CD4-positive, alpha-beta memory T cell (primary cell): ENCODE data around the gene WWP2. TPM values are rescaled to one million over a fixed set of nuclear protein-coding genes. Genes with fewer than 3 reads are reported as not detected.

Source experiments
- CTCF ChIA-PET: fragments of 350-600 bp; sonication (Branson Sonifier 250); formaldehyde crosslinking; loops from one replicate; lab custom pipeline; 2021; ENCODE audit warnings: inconsistent platforms; ENCODE audit not compliant: partially characterized antibody; lab: Charles Lee
- POLR2A ChIA-PET: fragments of 350-600 bp; sonication (Branson Sonifier 250); formaldehyde crosslinking; loops from one replicate; lab custom pipeline; 2021; ENCODE audit not compliant: partially characterized antibody; lab: Charles Lee
- DNase-seq, 5 donors: peaks; one replicate each; pipeline versions ENCODE4 v3.0.0 to v3.0.0-alpha.2; 2020 to 2022; ENCODE audit warnings: mixed read lengths in 1 of 5
- H3K27ac ChIP-seq: one replicate; pipeline ENCODE4 v1.7.0; 2013; ENCODE audit warnings: low read depth, low read length
- H3K27me3 ChIP-seq: 2 replicates; pipeline ENCODE4 v1.7.0; 2013; ENCODE audit warnings: mild to moderate bottlenecking, low read length, moderate library complexity; ENCODE audit not compliant: insufficient read depth
- H3K36me3 ChIP-seq: 2 replicates; pipeline ENCODE4 v1.7.0; 2013; ENCODE audit warnings: mild to moderate bottlenecking, low read length, moderate library complexity; ENCODE audit not compliant: insufficient read depth
- H3K4me1 ChIP-seq: 2 replicates; pipeline ENCODE4 v1.7.0; 2013; ENCODE audit warnings: mild to moderate bottlenecking, low read length, moderate library complexity; ENCODE audit not compliant: insufficient read depth
- H3K4me3 ChIP-seq, 2 donors: one replicate each; pipeline ENCODE4 v1.7.0; 2013; ENCODE audit warnings: low read length in 2 of 2, mild to moderate bottlenecking in 1 of 2
- H3K9me3 ChIP-seq, 2 donors: one replicate each; pipeline ENCODE4 v1.7.0; 2013; ENCODE audit warnings: low read length in 2 of 2, control low read depth in 1 of 2; ENCODE audit not compliant: control insufficient read depth in 1 of 2
- H3K27ac Mint-ChIP-seq, 7 donors: one replicate each; pipeline ENCODE4 v1.8.0; 2020 to 2021; ENCODE audit warnings: mixed read lengths in 7 of 7, mild to moderate bottlenecking in 6 of 7, inconsistent platforms in 3 of 7, moderate library complexity in 3 of 7
- H3K27me3 Mint-ChIP-seq, 2 donors: one replicate each; pipeline ENCODE4 v1.8.0; 2020 to 2021; ENCODE audit warnings: mixed read lengths in 2 of 2
- H3K36me3 Mint-ChIP-seq, 2 donors: one replicate each; pipeline ENCODE4 v1.8.0; 2020 to 2021; ENCODE audit warnings: mixed read lengths in 2 of 2, inconsistent platforms in 1 of 2, mild to moderate bottlenecking in 1 of 2
- H3K4me1 Mint-ChIP-seq, 4 donors: one replicate each; pipeline ENCODE4 v1.8.0; 2020 to 2021; ENCODE audit warnings: mixed read lengths in 4 of 4, mild to moderate bottlenecking in 1 of 4
- H3K4me3 Mint-ChIP-seq, 8 donors: one replicate each; pipeline ENCODE4 v1.8.0; 2020 to 2021; ENCODE audit warnings: mixed read lengths in 8 of 8, mild to moderate bottlenecking in 7 of 8, moderate library complexity in 6 of 8, inconsistent platforms in 3 of 8
- H3K9me3 Mint-ChIP-seq, 8 donors: one replicate each; pipeline ENCODE4 v1.8.0; 2020 to 2021; ENCODE audit warnings: mixed read lengths in 8 of 8, mild to moderate bottlenecking in 5 of 8, inconsistent platforms in 3 of 8, moderate library complexity in 1 of 8
- intact Hi-C: fragments of 100-400 bp; cut with micrococcal nuclease; formaldehyde crosslinking; loops from one replicate; pipeline ENCODE4 v1.15.1; 2023
- polyA plus RNA-seq, 2 donors: library from polyadenylated mRNA; unstranded; fragments of 300-500 nt; fragmentation: Illumina TruSeq; gene quantifications; one replicate each; pipeline ENCODE4 v1.2.3, GENCODE V29; 2021
- total RNA-seq, 2 experiments: library from RNA; stranded (reverse); gene quantifications; one replicate each; pipeline ENCODE4 v1.2.3, GENCODE V29; 2021

The WWP2 gene
- total and polyA plus RNA-seq, 4 experiments from 2014 or later = 27.8 to 77.0 (median 62.8) TPM

DNA sequence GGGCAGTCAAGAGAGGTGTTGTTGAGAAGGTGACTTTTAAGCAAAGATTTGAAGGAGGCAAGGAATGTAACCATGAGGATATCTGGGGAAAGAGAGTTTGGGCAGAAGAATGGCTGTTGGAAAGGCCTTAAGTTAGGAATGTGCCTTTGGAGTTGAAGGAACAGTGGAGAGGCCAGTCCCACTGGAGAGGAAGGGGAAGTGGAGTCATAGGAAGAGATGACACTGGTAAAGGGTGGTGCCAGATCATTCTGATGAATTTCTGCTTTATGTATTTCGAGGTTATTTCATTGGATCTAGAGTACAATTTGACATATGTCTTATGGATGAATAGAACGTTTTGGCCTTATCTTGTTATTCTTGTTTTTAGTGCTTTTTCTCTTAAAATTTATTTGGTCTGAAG lies 93.5 kb downstream of the WWP2 start:
- ChIA-PET CTCF (no interaction called here), POLR2A (interaction anchor here (0.5 kb wide), 1 partner anchor 30 kb away, joined by 3 read pairs; no protein-coding TSS in a partner anchor)
- Histone ChIP-seq H3K9me3 (no peaks in the 10 kb centered on the region), H3K4me3 (no peak overlapping the region), H3K27ac (no peak overlapping the region), H3K27me3 (no peaks in the 10 kb centered on the region), H3K36me3 (peaks cover 9% of the 10 kb centered on the region), H3K4me1 (no peaks in the 10 kb centered on the region)
- H3K4me1 Mint-ChIP-seq = peaks cover 4 to 18% (median 10%) of the 10 kb centered on the region in 4 donors
- DNase-seq = no peak
- peaks cover 36 to 53% of the 10 kb centered on the region in 2 donors for H3K36me3 Mint-ChIP-seq
- no peak overlapping the region for H3K4me3 Mint-ChIP-seq
- H3K27ac Mint-ChIP-seq = peak overlapping the region in 2 of 7 donors; percentile 38 to 65
- peaks cover 0 to 3% (median 0%) of the 10 kb centered on the region in 8 donors for H3K9me3 Mint-ChIP-seq
- no peaks in the 10 kb centered on the region for H3K27me3 Mint-ChIP-seq
- intact Hi-C loops = no loop called here

DNA sequence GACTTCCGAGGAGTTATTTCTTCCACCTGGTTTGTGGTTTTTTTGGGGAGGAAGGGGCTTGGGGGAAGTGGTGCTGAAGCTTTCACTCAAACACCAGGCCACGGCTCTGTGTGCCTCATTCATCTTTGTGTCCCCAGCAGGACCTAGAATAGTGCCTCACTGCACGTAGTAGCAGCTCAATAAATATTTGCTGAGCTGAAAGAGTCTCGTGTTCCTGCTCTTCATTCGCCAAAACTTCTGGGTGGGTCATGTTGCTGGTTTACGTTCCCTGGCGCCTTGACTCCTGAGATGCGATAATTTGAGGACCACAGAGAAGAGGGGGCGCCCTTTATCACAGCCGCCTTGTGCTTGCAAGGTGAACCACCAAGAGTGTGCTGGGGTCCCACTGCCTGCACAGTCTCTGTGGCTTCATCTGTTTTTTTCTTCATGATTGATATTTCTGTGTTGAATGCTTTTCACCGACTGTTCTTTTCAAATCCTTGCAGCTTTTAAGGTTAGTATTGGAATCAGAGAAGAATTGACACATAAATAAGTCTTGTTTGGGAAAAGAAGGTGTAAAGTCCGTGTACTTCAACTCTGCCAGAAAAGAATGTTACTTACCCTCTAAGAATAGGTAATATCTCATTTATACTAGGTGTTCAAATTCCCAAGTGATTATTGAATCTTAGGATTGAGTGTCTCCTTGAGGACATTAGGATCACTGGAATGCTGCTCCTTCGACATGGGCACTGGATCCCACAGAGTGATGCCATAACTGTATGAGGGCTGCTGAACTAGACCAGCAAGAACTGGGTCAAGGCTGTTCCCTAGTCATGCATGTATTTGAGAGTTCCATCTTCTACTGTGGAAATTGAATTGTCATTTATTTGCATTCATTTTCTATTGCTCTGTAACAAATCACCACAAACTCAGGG lies 96.3 kb downstream of the WWP2 start:
- no peaks in the 10 kb centered on the region for H3K4me1 ChIP-seq
- POLR2A ChIA-PET = no interaction called here
- peak overlapping the region in 1 of 7 donors; percentile 52 for H3K27ac Mint-ChIP-seq
- no peak for DNase-seq
- H3K9me3 ChIP-seq = no peaks in the 10 kb centered on the region
- H3K27me3 ChIP-seq = no peaks in the 10 kb centered on the region
- no peak overlapping the region for H3K4me3 ChIP-seq
- H3K4me3 Mint-ChIP-seq = no peak overlapping the region
- peaks cover 9% of the 10 kb centered on the region for H3K36me3 ChIP-seq
- H3K4me1 Mint-ChIP-seq = peaks cover 4 to 13% (median 8%) of the 10 kb centered on the region in 4 donors
- peaks cover 0 to 3% (median 0%) of the 10 kb centered on the region in 8 donors for H3K9me3 Mint-ChIP-seq
- no peak overlapping the region for H3K27ac ChIP-seq
- no peaks in the 10 kb centered on the region for H3K27me3 Mint-ChIP-seq
- intact Hi-C loops = no loop called here
- H3K36me3 Mint-ChIP-seq = peaks cover 29 to 44% of the 10 kb centered on the region in 2 donors
- CTCF ChIA-PET = no interaction called here

DNA sequence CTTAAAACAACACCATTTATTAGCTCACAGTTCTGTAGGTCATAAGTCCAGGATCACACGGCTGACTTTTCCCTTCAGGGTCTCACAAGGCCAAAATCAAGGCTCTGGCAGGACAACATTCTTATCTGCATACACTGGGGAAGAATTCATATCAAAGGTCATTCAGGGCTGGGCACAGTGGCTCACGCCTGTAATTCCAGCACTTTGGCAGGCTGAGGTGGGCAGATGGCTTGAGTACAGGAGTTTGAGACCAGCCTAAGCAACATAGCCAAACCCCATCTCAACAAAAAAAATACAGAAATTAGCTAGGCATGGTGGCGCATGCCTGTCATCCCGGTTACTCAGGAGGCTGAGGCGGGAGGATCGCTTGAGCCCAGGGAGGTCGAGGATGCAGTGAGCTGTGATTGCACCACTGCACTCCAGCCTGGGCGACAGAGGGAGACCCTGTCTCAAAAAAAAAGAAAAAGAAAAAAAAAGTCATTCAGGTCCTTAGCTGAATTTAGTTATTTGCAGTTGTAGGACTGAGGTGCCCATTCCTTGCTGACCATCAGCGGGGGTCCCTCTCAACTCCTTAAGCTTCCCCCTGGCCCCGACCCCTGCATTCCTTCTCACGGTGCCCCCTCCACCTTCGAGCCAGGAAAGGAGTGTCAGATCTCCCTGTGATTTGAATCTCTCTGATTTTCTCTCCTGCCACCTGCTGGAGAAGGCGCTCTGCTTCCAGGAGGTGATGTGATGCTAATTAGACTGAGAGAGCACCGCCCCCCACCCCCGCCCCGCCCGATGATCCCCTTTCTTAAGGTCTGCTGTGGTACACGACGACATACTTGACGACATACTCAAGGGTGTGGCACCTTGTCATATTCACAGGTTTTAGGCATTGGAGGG lies 97.2 kb downstream of the WWP2 start:
- peak overlapping the region in 1 of 7 donors; percentile 73 for H3K27ac Mint-ChIP-seq
- Histone ChIP-seq H3K9me3 (no peaks in the 10 kb centered on the region), H3K4me3 (no peak overlapping the region), H3K36me3 (peaks cover 9% of the 10 kb centered on the region), H3K27me3 (no peaks in the 10 kb centered on the region), H3K27ac (no peak overlapping the region), H3K4me1 (no peaks in the 10 kb centered on the region)
- intact Hi-C loops = no loop called here
- H3K27me3 Mint-ChIP-seq = no peaks in the 10 kb centered on the region
- peaks cover 21 to 40% of the 10 kb centered on the region in 2 donors for H3K36me3 Mint-ChIP-seq
- POLR2A ChIA-PET = no interaction called here
- no peak for DNase-seq
- H3K4me3 Mint-ChIP-seq = no peak overlapping the region
- CTCF ChIA-PET = no interaction called here
- H3K9me3 Mint-ChIP-seq = no peaks in the 10 kb centered on the region
- H3K4me1 Mint-ChIP-seq = peaks cover 0 to 7% (median 6%) of the 10 kb centered on the region in 4 donors

DNA sequence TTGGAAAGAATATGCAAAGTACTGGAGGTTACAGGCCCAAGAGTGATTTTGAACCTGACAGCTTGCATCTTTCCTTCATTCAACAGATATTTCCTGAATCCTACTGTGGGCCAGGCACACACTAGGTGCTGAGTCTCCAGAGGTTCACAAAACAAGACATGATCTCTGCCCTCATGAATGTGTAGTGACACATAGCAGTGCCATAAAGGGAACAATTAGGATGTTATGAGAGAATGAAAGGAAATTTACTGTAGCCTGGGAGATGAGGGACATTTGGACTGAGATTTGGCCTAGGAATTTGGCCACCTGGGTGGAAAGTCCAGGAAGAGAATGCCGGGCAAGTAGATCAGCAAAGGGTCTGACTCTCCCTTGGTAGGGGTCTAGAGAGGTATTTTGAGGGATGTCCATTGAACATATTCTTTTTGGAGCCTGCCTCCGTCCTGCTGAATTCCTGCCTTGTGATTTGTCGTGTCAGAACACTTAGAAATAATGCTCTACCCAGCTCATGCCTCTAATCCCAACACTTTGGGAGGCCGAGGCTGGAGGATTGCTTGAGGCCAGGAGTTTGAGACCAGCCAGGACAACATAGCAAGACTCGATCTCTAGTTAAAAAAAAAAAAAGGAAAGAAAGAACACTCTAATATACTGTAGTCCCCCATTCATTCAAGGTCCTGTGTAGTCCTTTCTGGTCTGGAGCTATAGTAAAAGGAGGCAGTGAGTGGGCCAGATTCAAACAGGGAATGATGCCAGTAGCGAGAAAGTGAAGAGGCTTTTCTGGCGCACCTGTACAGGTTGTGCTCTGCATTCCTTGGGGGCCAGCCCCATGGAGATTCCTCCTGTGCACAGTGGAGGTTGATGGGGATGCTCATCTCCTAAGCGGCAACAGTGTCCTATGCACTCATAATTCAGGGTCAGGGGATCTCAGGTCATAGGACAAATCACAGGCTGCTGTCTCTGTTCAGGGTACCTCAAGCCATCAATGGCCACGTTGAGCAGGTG lies 98.4 kb downstream of the WWP2 start:
- H3K36me3 Mint-ChIP-seq = peaks cover 17 to 38% of the 10 kb centered on the region in 2 donors
- H3K4me3 ChIP-seq = no peak overlapping the region
- intact Hi-C loops = no loop called here
- H3K27ac Mint-ChIP-seq = peak overlapping the region in 4 of 7 donors; percentile 42 to 78 (median 46)
- no peaks in the 10 kb centered on the region for H3K4me1 ChIP-seq
- no peak overlapping the region for H3K4me3 Mint-ChIP-seq
- no peaks in the 10 kb centered on the region for H3K9me3 Mint-ChIP-seq
- no peak overlapping the region for H3K27ac ChIP-seq
- H3K27me3 ChIP-seq = no peaks in the 10 kb centered on the region
- ChIA-PET CTCF (no interaction called here), POLR2A (no interaction called here)
- H3K4me1 Mint-ChIP-seq = peaks cover 0 to 7% (median 5%) of the 10 kb centered on the region in 4 donors
- no peaks in the 10 kb centered on the region for H3K27me3 Mint-ChIP-seq
- DNase-seq = no peak
- no peaks in the 10 kb centered on the region for H3K9me3 ChIP-seq
- peaks cover 9% of the 10 kb centered on the region for H3K36me3 ChIP-seq

DNA sequence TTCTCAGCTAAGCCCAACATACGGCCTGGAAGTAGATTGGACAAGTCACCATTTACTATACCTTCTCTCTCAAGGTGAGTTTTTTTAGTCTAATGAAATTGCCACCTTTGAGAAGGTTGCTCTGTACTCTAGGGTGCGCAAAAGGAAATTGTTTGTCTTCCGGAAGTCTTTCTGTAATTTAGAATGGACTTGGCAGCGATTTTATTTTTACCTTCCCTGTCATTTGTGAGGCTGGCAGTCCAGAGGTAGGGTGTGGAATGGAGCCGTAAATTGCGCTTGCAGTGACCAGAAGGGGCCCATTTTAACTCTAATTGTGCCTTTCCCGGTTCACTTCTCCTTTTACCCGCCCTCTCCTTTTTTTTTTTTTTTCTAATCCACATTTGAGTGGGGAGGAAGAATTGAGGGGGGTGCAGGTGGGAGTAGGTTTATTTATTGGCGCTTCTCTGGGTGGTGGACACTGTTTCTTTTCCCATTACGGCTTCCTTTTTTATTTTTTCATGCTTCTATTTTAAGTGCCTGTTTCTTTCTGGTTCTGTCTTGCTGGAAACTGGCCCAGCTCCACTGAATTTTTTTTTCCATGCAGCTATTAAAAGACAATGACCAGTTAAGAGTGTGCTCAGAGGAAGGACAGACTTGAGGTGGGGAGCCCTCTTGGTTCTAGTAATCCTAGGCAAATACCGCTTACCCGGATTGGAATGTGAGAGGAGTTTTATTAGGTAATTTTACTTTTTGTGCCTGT lies 99.3 kb downstream of the WWP2 start:
- intact Hi-C loops = no loop called here
- Mint-ChIP-seq H3K9me3 (no peaks in the 10 kb centered on the region), H3K27ac (peak overlapping the region in 3 of 7 donors; percentile 42 to 78 (median 45)), H3K27me3 (no peaks in the 10 kb centered on the region), H3K36me3 (peaks cover 17 to 43% of the 10 kb centered on the region in 2 donors), H3K4me3 (no peak overlapping the region), H3K4me1 (peaks cover 0 to 7% (median 5%) of the 10 kb centered on the region in 4 donors)
- Histone ChIP-seq H3K4me1 (no peaks in the 10 kb centered on the region), H3K27ac (no peak overlapping the region), H3K36me3 (peaks cover 9% of the 10 kb centered on the region), H3K27me3 (no peaks in the 10 kb centered on the region), H3K4me3 (no peak overlapping the region), H3K9me3 (no peaks in the 10 kb centered on the region)
- CTCF ChIA-PET = no interaction called here
- POLR2A ChIA-PET = no interaction called here
- no peak for DNase-seq
